SK-N-MC (cell line): ENCODE results near the gene SFRP5.

Source experiments
- DNase-seq: peaks from one replicate; pipeline ENCODE4 v3.0.0-alpha.2; 2011; ENCODE audit warnings: low read depth, low spot score
- H3K27ac ChIP-seq: fragments of 200-600 bp; sonication (generic); 2 replicates; pipeline ENCODE4 v1.5.1; 2016; ENCODE audit warnings: mixed run types
- H3K36me3 ChIP-seq: fragments of 200-600 bp; sonication (generic); 2 replicates; pipeline ENCODE4 v1.6.1; 2017; ENCODE audit warnings: antibody characterized with exemption, low read length, mixed read lengths; ENCODE audit not compliant: insufficient read depth
- H3K4me3 ChIP-seq: fragments of 200-600 bp; sonication (generic); 2 replicates; pipeline ENCODE4 v1.5.1; 2016
- H3K9ac ChIP-seq: fragments of 200-600 bp; sonication (generic); 2 replicates; pipeline ENCODE4 v1.8.0; 2017; ENCODE audit warnings: mixed run types, mixed read lengths; ENCODE audit not compliant: insufficient read length
- H3K9me3 ChIP-seq: fragments of 200-600 bp; sonication (generic); 2 replicates; pipeline ENCODE4 v1.6.1; 2017; ENCODE audit warnings: low read depth, mild to moderate bottlenecking, antibody characterized with exemption, low read length, moderate library complexity, mixed read lengths
- EZH2 ChIP-seq: fragments of 200-600 bp; sonication (generic); IDR thresholded peaks from one replicate; pipeline ENCODE4 v1.6.1; 2017; ENCODE audit warnings: antibody characterized with exemption
- FOXP2 ChIP-seq: optimal IDR thresholded peaks from 2 replicates; pipeline ENCODE3; 2011; ENCODE audit warnings: mild to moderate bottlenecking, moderate library complexity; ENCODE audit not compliant: insufficient read depth; ENCODE audit errors: extremely low read length, control extremely low read depth
- POLR2AphosphoS5 ChIP-seq: IDR thresholded peaks from 2 replicates; pipeline ENCODE4 v1.6.1; 2012; ENCODE audit warnings: mild to moderate bottlenecking, low read depth, low read length, borderline replicate concordance

The SFRP5 gene

GRCh38 chr10:97763947-97764346 lies 7.9 kb downstream of the SFRP5 start:
- Histone ChIP-seq H3K9ac (no peak overlapping the region), H3K4me3 (no peak overlapping the region), H3K27ac (no peak overlapping the region), H3K9me3 (no peaks in the 10 kb centered on the region), H3K36me3 (no peaks in the 10 kb centered on the region)
- no peak for DNase-seq
- no peak for TF ChIP-seq EZH2
- TF ChIP-seq FOXP2, result no peak
- no peak for TF ChIP-seq POLR2AphosphoS5

GRCh38 chr10:97763411-97763810 lies 8.4 kb downstream of the SFRP5 start:
- no peak for DNase-seq
- no peaks in the 10 kb centered on the region for H3K36me3 ChIP-seq
- TF ChIP-seq FOXP2, result no peak
- no peak for TF ChIP-seq EZH2
- TF ChIP-seq POLR2AphosphoS5, result no peak

DNA sequence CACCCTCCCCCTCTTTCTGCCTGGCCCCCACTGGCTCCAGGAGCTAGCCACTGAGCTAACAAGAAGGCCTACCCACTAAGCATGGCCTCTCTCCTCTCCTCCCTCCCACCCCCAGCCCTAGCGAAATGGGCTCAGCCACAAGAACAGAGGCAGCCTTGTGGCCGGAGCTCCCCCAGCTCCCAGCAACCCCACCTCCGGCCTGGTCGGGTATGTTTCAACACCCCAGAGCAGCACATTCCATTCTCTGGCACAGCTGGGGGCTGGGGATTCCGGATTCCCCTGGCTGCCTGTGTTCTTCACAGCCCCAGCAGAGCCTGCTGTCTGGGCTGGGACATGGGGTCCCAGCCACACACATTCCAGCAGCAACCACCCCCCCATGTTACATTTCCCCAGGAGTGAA lies 9.0 kb downstream of the SFRP5 start:
- no peak overlapping the region for H3K4me3 ChIP-seq
- no peak for TF ChIP-seq POLR2AphosphoS5
- TF ChIP-seq EZH2, result no peak
- TF ChIP-seq FOXP2, result no peak
- no peak for DNase-seq
- no peaks in the 10 kb centered on the region for H3K9me3 ChIP-seq
- no peak overlapping the region for H3K27ac ChIP-seq
- no peak overlapping the region for H3K9ac ChIP-seq
- no peaks in the 10 kb centered on the region for H3K36me3 ChIP-seq

More at GRCh38 chr10:97763411-97763810, 8.4 kb downstream of the SFRP5 start:
- Histone ChIP-seq H3K9ac (no peak overlapping the region), H3K27ac (no peak overlapping the region), H3K4me3 (no peak overlapping the region), H3K9me3 (no peaks in the 10 kb centered on the region)

DNA sequence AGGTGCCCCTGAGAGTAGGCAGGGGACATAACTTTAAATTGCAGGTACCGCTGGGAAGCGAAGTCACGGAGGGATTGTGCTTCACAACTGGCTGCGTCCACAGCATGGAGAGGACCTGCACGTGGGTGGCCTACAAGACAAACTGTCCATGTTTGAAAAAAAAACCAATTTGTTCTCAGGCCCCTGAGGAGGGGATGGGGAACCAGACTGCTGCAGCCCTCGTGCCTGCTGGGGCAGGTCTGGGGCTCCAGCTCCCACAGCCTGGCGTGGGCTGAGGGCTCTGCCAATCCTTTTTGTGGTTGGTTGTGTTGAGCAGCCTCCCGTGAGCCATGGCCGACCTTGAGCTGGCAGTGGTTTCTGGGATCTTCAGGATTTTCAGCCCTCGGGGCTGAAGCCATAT lies 9.7 kb downstream of the SFRP5 start:
- H3K4me3 ChIP-seq, result no peak overlapping the region
- H3K27ac ChIP-seq, result no peak overlapping the region
- no peaks in the 10 kb centered on the region for H3K9me3 ChIP-seq
- no peak overlapping the region for H3K9ac ChIP-seq
- H3K36me3 ChIP-seq, result no peaks in the 10 kb centered on the region
- TF ChIP-seq EZH2, result no peak
- no peak for TF ChIP-seq FOXP2
- no peak for TF ChIP-seq POLR2AphosphoS5
- DNase-seq, result no peak

GRCh38 chr10:97761331-97761865 lies 10.4 kb downstream of the SFRP5 start:
- no peak for TF ChIP-seq EZH2
- TF ChIP-seq FOXP2, result no peak
- TF ChIP-seq POLR2AphosphoS5, result no peak
- H3K27ac ChIP-seq, result no peak overlapping the region
- H3K36me3 ChIP-seq, result no peaks in the 10 kb centered on the region
- DNase-seq, result no peak
- H3K4me3 ChIP-seq, result no peak overlapping the region
- H3K9ac ChIP-seq, result no peak overlapping the region
- H3K9me3 ChIP-seq, result no peaks in the 10 kb centered on the region

- TF ChIP-seq POLR2AphosphoS5 (no peak), EZH2 (no peak), FOXP2 (no peak)
- Histone ChIP-seq H3K27ac (no peak overlapping the region), H3K36me3 (no peaks in the 10 kb centered on the region), H3K4me3 (no peak overlapping the region), H3K9ac (no peak overlapping the region), H3K9me3 (no peaks in the 10 kb centered on the region)
- DNase-seq, result no peak
These were observed 11.1 kb downstream of the SFRP5 start for GRCh38 chr10:97760461-97761257.

GRCh38 chr10:97759946-97760345 lies 11.9 kb downstream of the SFRP5 start:
- no peaks in the 10 kb centered on the region; the same call in 1 of the 2 replicates for H3K36me3 ChIP-seq

GRCh38 chr10:97759158-97759887 lies 12.5 kb downstream of the SFRP5 start:
- Histone ChIP-seq H3K27ac (no peak overlapping the region), H3K9me3 (no peaks in the 10 kb centered on the region), H3K4me3 (no peak overlapping the region), H3K9ac (no peak overlapping the region), H3K36me3 (no peaks in the 10 kb centered on the region; the same call in 1 of the 2 replicates)
- TF ChIP-seq EZH2 (no peak), POLR2AphosphoS5 (no peak), FOXP2 (no peak)
- DNase-seq, result no peak

More at GRCh38 chr10:97759946-97760345, 11.9 kb downstream of the SFRP5 start:
- no peak overlapping the region for H3K4me3 ChIP-seq
- no peak overlapping the region for H3K9ac ChIP-seq
- no peak for DNase-seq
- no peak for TF ChIP-seq POLR2AphosphoS5
- no peak for TF ChIP-seq EZH2
- no peak for TF ChIP-seq FOXP2
- H3K27ac ChIP-seq, result no peak overlapping the region
- no peaks in the 10 kb centered on the region for H3K9me3 ChIP-seq
